ENCODE results near the gene KRT2. TPM values are rescaled to one million over a fixed set of nuclear protein-coding genes. Genes with fewer than 3 reads are reported as not detected.

KRT2 gene
- total and polyA plus RNA-seq, 2 donors (not counting 1 experiment from before 2014, with no cell fraction given) = 0.04 TPM; not detected in 1

- peaks cover 0 to 8% (median 0%) of the 10 kb centered on the region in 4 experiments for H3K27me3 ChIP-seq (replicated peaks in 1 of 4; ENCODE audit: control extremely low read depth in 1 of 4, control insufficient read depth in 3 of 4, insufficient read depth in 4 of 4, low read length in 3 of 4)
- Mint-ChIP-seq H3K9me3 (ENCODE audit: insufficient read depth) (no peaks in the 10 kb centered on the region), H3K27me3 (peaks cover 22% of the 10 kb centered on the region), H3K4me3 (no peak overlapping the region), H3K27ac (no peak overlapping the region), H3K4me1 (no peaks in the 10 kb centered on the region)
- no peak for ATAC-seq (ENCODE audit: low read depth)
- no peaks in the 10 kb centered on the region for H3K4me1 ChIP-seq (ENCODE audit: control insufficient read depth in 2 of 2, insufficient read depth in 2 of 2, low read length in 2 of 2)
- ChIA-PET CTCF (no interaction called here), POLR2A (no interaction called here)
- H3K4me2 ChIP-seq (replicated peaks; ENCODE audit: low read depth, low read length, poor library complexity, severe bottlenecking) = no peak overlapping the region
- TF ChIP-seq CTCF (IDR thresholded peaks at IDR 0.05) = no peak
- no peak for TF ChIP-seq EZH2 (IDR thresholded peaks at IDR 0.05; ENCODE audit: borderline replicate concordance, insufficient read depth, low read depth, low read length, poor library complexity, severe bottlenecking)
- peaks cover 0 to 5% (median 3%) of the 10 kb centered on the region in 3 donors for H3K9me3 ChIP-seq (ENCODE audit: control extremely low read depth in 1 of 3, control insufficient read depth in 2 of 3, insufficient read depth in 1 of 3, low read length in 2 of 3)
- no peaks in the 10 kb centered on the region for H3K79me2 ChIP-seq (ENCODE audit: control insufficient read depth, insufficient read depth, low read length)
- H3K27ac ChIP-seq (ENCODE audit: low read length in 2 of 2) = no peak overlapping the region
- no peak overlapping the region for H2AFZ ChIP-seq (ENCODE audit: insufficient read depth, low read depth, low read length, poor library complexity, severe bottlenecking)
- no peaks in the 10 kb centered on the region for H4K20me1 ChIP-seq (ENCODE audit: control insufficient read depth, insufficient read depth, low read length, poor library complexity, severe bottlenecking)
- no peak for DNase-seq
- H3K36me3 ChIP-seq (replicated peaks in 1 of 2; ENCODE audit: control extremely low read depth in 1 of 2, control insufficient read depth in 1 of 2, extremely low read depth in 1 of 2, insufficient read depth in 2 of 2, low read length in 1 of 2) = no peaks in the 10 kb centered on the region
- intact Hi-C loops (cut with micrococcal nuclease) = no loop called here
- H3K4me3 ChIP-seq (ENCODE audit: control extremely low read depth in 1 of 5, extremely low read depth in 1 of 5, insufficient read depth in 1 of 5, low read depth in 2 of 5, low read length in 4 of 5) = no peak overlapping the region
- WGBS (ENCODE audit: insufficient coverage) = 88% methylated on average over 7 of the region's 8 CpGs
- no peak overlapping the region for H3K9ac ChIP-seq (ENCODE audit: low read length)
These were observed 3.7 kb upstream of the KRT2 start for GRCh38 chr12:52655720-52656124.

GRCh38 chr12:52655251-52655650 lies 3.2 kb upstream of the KRT2 start:
- H3K9ac ChIP-seq (ENCODE audit: low read length) = no peak overlapping the region
- ATAC-seq (ENCODE audit: low read depth) (no peak), DNase-seq (no peak)
- no peaks in the 10 kb centered on the region for H3K4me1 ChIP-seq (ENCODE audit: control insufficient read depth in 2 of 2, insufficient read depth in 2 of 2, low read length in 2 of 2)
- peaks cover 22% of the 10 kb centered on the region for H3K27me3 Mint-ChIP-seq
- no peaks in the 10 kb centered on the region for H4K20me1 ChIP-seq (ENCODE audit: control insufficient read depth, insufficient read depth, low read length, poor library complexity, severe bottlenecking)
- H2AFZ ChIP-seq (ENCODE audit: insufficient read depth, low read depth, low read length, poor library complexity, severe bottlenecking) = no peak overlapping the region
- WGBS (ENCODE audit: insufficient coverage) = 73% methylated on average over 5 of the region's 6 CpGs
- H3K36me3 ChIP-seq (replicated peaks in 1 of 2; ENCODE audit: control extremely low read depth in 1 of 2, control insufficient read depth in 1 of 2, extremely low read depth in 1 of 2, insufficient read depth in 2 of 2, low read length in 1 of 2) = no peaks in the 10 kb centered on the region
- peaks cover 0 to 5% (median 3%) of the 10 kb centered on the region in 3 donors for H3K9me3 ChIP-seq (ENCODE audit: control extremely low read depth in 1 of 3, control insufficient read depth in 2 of 3, insufficient read depth in 1 of 3, low read length in 2 of 3)
- peaks cover 0 to 11% (median 0%) of the 10 kb centered on the region in 4 experiments for H3K27me3 ChIP-seq (replicated peaks in 1 of 4; ENCODE audit: control extremely low read depth in 1 of 4, control insufficient read depth in 3 of 4, insufficient read depth in 4 of 4, low read length in 3 of 4)
- H3K4me2 ChIP-seq (replicated peaks; ENCODE audit: low read depth, low read length, poor library complexity, severe bottlenecking) = no peak overlapping the region
- POLR2A ChIA-PET = no interaction called here
- H3K79me2 ChIP-seq (ENCODE audit: control insufficient read depth, insufficient read depth, low read length) = no peaks in the 10 kb centered on the region
- H3K4me3 ChIP-seq (ENCODE audit: control extremely low read depth in 1 of 5, extremely low read depth in 1 of 5, insufficient read depth in 1 of 5, low read depth in 2 of 5, low read length in 4 of 5) = no peak overlapping the region
- H3K27ac Mint-ChIP-seq = no peak overlapping the region
- no peak overlapping the region for H3K4me3 Mint-ChIP-seq
- H3K27ac ChIP-seq (ENCODE audit: low read length in 2 of 2) = no peak overlapping the region
- CTCF ChIA-PET = no interaction called here
- intact Hi-C loops (cut with micrococcal nuclease) = no loop called here
- no peaks in the 10 kb centered on the region for H3K4me1 Mint-ChIP-seq
- no peaks in the 10 kb centered on the region for H3K9me3 Mint-ChIP-seq (ENCODE audit: insufficient read depth)
- TF ChIP-seq EZH2 (IDR thresholded peaks at IDR 0.05; ENCODE audit: borderline replicate concordance, insufficient read depth, low read depth, low read length, poor library complexity, severe bottlenecking) = no peak
- no peak for TF ChIP-seq CTCF (IDR thresholded peaks at IDR 0.05)

Measured in B cell (primary cell).